SIG-M5 (cell line): ENCODE measurements around the gene TCF4.

Experiments
- DNase-seq: peaks from one replicate; lab custom pipeline; 2025; lab: John Stamatoyannopoulos, UW

Gene TCF4

GRCh38 chr18:55320424-55321264, 267.3 kb downstream of the TCF4 start:
- no peak for DNase-seq

- DNase-seq = no peak
Observed at GRCh38 chr18:55319459-55320193, 268.4 kb downstream of the TCF4 start.

DNA sequence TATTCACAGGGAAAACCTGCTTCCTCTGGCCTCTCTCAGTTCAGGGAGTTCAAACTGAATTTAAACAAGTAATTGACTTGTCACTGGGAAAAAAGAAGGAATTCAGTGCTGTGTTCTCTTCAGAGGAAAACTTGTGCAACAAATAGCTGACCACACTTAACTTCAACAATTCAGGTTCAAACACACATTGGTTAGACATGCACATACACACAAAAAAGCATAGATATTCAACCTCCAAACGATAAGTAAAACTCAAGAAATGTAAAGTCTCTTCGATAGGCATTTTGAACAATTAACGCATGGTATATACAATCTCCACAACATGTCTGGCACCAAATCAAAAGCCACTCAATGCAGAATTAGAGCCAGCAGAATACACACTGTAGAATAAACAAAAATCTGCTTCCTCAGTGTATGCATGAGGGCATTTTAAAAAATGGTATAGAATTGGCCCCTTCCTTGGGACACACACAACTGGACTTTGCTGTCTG, 269.0 kb downstream of the TCF4 start:
- DNase-seq = no peak

DNA sequence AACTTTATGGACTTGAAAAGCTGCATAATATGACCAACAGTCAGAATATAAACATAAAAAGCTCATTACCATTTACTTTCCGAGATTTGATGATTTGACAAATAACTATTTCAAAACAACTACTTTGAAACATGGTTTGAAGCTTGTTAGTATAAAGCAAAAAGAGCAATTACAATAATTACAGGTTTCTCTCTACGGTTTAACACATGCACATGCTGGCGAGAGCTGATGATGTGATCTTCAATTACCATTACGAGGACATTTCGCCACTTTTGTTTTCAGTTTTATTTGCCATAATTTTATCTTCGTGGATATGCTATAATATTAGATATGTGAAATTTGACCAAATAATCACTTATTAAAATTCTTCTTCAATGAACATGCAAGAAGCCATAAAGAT, 270.1 kb downstream of the TCF4 start:
- DNase-seq = no peak

DNA sequence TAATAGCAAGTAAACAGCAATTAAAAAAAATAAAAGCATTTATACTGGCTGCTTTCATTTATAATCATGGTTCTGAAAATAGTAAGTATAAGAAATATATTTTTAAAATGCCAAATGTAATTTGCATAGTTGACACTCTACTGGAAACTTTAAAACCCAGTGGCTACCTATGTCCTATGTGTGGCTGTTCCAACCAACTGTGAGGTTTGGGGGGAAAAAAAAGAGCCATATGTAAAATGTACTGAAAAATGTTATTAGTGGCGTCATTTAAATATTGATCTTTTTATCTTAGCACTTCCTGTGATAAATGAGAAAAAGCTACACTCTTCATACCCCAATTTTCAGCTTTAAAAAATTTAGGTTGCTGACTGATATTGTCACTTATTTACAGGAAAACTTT, 270.7 kb downstream of the TCF4 start:
- no peak for DNase-seq

GRCh38 chr18:55316486-55317184, 271.4 kb downstream of the TCF4 start:
- DNase-seq = no peak

DNA sequence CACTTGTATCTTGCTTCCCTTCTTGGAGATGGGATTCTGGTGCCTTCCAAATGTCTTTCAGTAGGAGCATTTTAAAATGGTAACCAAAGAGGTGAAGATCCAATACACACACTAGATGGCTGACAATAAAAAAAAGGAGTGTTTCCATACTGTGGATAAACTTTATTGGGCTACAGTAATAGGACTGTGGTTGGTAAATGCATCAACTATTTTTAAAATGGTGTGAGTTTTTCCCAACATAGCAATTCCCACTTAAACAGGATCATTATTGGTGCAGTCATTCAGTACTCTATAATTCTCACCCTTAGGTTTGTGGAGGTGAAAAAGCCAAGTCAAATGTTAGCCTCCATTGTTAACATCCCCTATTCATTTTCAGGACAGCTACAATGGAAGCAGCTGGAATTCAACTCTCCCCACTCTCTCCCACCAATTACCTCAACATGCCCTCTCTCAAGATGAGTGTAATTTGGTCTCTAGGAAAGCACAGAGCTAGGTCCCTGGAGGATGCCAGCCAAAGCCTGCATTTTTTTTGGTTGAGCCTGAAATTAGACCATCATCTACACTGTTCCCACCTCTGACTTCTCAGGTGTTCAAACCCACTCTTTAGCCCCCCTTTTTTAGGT, 273.3 kb downstream of the TCF4 start:
- no peak for DNase-seq

DNA sequence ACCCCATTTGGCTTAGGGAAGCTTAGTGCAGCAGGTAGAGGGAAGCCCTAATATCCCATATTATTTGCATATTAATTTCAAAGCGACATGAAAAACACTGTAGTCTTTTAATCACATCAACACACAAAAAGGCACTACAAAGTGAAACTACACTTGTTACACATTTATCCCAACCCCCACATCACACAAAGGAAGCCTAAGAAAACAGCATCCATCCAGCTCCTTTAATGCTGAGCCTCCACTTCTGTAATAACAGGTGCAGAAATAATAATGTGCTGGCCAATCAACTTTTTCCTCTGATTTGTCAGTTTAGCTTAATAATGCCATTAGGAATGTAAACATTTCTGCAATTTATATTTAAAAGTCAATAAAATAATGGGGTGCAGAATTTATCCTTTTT, 274.0 kb downstream of the TCF4 start:
- no peak for DNase-seq

DNA sequence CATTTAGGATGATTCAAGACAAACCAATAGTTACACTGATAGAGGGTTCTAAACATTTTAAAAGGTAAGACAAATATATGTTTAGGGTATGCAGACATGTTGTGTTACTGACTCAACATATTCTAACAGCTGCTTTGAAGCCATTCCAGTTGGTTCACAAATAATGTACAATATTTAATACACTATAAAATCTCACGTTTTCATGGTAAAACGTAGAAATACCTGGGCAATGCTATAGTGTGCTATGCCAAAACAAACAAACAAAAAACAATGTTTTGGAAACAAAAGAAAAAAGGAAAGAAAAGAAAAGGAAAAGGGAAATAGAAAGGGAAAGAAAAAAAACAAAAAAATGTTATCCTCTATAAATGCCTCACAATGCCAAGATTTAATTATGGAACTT, 277.1 kb downstream of the TCF4 start:
- no peak for DNase-seq

DNA sequence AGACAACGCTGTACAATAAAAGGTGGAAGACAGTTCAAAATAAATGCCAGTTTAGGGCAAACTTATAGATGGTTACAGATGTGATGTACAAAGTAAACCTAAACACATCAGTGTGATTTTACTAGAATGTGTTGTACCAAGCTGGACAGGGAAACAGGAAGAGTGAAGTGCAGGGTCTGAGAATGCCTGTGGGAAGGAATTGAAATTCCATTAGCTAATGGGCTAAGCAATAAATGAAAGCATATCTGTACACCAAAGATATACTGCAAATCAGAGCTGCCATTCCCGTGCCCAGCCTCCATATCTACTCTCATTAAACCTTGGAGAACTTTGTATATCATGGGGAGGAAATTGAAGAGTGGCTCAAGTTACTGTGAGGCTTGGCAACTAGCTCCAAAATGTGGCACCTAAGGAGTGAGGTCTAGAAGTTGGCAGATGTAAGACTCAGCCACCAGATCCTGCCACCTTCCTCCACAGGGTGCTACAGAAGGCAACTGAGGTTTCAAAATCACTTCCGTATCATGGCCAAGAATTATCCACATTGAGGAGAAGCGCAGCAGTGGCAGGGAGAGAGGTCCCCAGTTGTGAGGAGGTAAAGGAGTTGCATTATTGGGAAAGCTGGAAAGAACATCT, 277.8 kb downstream of the TCF4 start:
- DNase-seq = no peak

GRCh38 chr18:55309249-55309648, 278.7 kb downstream of the TCF4 start:
- no peak for DNase-seq

GRCh38 chr18:55307505-55307904, 280.5 kb downstream of the TCF4 start:
- no peak for DNase-seq

DNA sequence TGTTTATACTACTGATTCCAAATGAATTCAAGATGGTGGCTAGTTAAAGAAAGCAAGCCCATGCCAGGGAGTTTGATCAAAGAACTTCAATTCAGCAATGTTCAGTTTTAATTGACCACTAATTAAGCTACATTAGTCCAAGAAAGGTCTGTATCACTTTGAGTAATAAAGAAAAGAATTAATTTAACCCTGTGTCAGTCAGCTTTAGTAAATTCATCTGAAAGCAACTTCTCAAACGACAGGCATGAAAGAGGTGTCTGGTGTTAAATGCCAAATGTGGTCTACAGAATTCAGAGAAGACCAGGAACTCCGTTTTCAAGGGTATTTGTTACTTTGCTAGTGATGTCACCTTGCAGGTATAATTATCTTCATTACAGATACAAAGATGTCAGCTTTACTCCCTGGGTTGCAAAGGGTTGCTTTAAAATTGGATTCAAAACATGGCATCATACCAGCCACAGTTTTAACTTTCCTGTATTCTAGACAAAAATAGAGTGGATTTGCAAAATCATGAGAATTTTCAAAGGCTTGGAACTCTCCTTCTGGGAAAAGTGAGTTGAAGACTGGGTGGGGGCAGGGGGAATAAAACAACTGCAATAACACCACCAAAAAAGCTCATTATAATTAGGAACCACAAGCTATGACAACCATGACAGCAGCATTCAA, 281.5 kb downstream of the TCF4 start:
- no peak for DNase-seq

GRCh38 chr18:55302167-55302833, 285.7 kb downstream of the TCF4 start:
- no peak for DNase-seq

GRCh38 chr18:55301824-55302166, 286.2 kb downstream of the TCF4 start:
- DNase-seq = no peak

DNA sequence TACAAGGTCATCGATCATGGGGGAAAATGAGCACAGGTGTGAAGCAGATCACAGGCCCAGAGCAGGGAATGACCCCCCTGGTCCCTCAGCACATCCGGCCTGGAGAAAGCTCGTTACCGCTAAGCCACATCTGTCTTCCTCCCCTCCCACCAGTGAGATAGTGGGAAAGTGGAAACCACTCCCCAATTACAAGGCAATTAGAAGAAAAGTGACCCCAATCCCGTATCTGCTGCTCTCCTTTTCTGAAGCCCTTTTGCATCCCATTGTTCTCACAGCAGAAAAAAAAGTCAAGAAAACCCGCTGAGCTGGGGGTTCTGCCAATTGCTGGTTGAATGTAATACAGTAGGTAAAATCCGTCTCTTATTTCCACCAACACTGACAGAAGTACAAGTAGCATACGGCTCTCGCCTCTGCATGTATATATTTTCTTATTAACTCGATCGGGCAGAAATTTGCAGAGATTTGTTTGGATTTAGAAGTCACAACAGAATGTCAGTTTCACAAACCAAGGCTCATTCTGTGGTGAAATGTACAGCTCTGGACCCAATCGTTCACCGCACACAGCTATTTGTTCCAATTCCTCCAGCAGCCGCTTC, 287.0 kb downstream of the TCF4 start:
- DNase-seq = no peak

- DNase-seq = no peak
Observed at GRCh38 chr18:55300421-55300935, 287.5 kb downstream of the TCF4 start.

DNA sequence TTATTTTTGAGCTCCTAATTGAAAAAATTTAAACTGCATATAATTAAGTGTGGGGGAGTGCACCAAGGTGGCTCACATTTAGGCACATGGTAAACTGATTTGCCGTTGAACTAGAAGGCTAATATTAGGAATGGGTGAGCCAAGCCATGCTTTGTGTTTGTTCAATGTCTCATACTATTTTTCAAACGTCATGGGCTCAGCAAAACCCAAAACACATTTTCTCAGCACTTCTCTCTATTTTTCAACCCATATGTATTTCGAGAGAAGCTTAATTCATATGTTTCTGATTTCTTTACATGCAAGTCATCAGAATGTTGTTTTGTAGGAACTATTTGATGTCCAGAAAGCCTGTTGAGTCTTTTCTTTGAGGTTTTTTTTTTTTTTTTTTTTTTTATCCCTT, 291.2 kb downstream of the TCF4 start:
- DNase-seq = no peak

DNA sequence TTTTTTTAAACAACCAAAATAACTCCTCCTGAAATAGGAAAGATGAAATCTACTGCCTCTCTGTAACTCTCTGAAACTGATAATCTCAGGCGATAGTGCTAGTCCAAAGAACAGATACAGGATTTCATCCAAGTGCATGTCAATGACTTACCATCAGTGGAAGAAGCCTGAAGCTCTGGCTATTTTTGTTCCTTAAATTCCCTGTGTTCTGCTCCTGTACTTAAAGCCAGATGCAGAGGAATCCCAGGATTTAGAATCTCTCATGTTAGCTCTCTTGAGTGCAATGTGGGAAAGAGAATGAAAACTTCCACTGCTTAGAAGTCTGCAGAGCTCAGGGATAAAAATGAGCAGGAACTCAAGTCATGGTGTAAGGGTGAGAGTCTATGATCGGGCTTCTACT, 291.9 kb downstream of the TCF4 start:
- DNase-seq = no peak

DNA sequence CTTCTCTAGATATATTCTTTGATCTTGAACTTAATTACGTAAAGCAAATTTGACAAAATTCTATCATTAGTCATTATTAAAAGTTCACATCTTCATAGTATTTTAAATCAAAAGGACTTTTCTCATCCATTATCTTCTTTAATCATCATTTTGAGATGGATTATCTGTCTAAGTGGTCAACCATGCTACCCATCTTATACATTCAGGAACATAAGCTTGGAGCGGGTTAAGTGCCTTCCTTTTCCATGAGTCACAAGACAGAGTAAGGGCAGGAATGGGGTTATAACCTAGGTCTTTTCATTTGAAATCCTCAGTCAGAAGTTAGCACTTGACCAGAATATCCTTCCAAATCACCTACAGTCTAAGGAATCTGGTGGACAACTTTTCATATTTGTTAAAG, 297.1 kb downstream of the TCF4 start:
- DNase-seq = no peak
